ENCODE data around the gene PIEZO2.

- no peak for TF ChIP-seq CTCF (conservative IDR thresholded peaks at IDR 0.05; ENCODE audit: low read length)
- TF ChIP-seq EZH2phosphoT487 (IDR thresholded peaks at IDR 0.05; ENCODE audit: borderline replicate concordance), result no peak
Observed at GRCh38 chr18:10946058-10946457, 203.3 kb downstream of the PIEZO2 start.
